Measurements from ENCODE around the gene ZNF33A.
"Not testable (repeated sequence)": the region's sequence is repeated elsewhere in the genome, so short reads cannot be mapped to it uniquely, and the experiment has no call there.

Gene ZNF33A
- 40.7 to 202 (median 103) reads per million in 3 experiments for total RNA-seq

DNA sequence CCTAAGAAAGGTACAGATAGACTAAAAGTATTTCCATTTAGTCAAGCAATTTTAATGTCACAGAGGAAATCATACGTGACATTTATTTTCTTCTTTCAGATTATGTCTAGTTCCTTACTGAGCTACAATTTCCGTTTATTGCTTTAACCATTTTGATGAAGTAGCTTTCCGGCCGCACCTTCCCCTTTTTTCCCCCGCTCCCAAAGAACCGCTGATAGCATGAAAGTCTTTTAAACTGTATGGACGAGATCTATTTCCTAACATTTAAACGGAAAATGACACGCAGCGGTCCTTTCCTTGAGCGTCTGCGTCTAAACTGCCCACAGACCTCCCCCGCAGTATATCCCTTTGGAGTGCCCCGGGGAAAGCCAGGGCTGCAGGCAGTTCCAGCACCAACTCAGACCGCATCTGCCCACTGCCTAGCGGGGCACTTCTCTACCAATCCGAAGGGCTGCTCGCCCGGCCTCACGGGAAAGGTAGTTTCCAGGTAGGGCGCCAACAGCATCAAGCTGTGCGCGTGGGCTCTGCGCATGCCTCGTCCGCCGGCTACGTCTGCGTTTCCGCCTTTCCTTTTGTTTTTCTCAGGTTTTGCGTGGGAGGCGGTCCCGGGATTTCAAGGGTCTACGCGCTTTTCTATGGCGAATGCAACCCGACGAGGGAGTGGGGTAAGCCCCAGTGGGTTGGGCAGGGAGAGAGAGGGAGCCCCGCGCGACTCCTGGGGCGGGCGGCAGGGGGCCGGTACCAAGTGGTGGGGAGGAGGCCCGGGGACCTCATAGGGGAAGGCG, at the start of gene ZNF33A:
TSS of gene ZNF33A (plus strand) at position 557 of the 785 bp plus-strand sequence. CDS start 1,667 bp downstream, outside the sequence.
- peak; percentile 93 for DNase-seq

DNA sequence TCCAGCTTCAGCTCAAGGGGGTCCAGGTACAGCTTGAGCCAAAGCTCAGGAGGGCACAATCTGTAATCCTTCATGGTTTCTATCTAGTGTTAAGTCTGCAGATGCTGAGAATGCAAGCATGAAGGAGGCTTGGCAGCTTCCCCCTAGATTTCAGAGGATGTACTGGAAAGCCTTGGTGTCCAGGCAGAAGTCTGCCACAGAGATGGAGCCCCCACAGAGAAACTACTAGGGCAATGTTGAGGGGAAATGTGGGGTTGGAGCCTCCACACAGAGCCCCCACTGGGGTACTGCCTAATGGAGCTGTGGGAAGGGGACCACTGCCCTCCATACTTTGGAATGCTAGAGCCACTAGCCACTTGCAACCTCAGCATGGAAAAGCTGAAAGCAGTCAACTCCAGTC, 45.5 kb upstream of the ZNF33A start:
- DNase-seq, result no peak

DNA sequence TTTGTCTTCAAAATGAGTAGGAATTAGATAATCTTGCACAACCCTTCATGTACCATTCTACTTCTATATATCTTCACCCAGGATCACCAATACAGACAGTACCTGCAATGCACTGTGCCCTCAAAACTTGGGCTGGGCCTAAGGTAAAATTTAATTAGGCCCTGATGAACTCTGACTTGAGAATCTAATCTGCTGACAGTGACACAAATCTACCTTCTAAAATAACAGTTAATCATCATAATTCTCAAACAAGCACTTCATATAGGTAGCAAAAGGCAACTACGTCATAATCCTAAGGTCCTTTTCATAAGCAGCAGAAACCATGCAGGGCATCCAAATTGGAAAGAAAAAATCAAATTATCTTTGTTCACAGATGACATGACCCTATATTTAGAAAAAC, 38.1 kb upstream of the ZNF33A start:
- DNase-seq, result no peak

DNA sequence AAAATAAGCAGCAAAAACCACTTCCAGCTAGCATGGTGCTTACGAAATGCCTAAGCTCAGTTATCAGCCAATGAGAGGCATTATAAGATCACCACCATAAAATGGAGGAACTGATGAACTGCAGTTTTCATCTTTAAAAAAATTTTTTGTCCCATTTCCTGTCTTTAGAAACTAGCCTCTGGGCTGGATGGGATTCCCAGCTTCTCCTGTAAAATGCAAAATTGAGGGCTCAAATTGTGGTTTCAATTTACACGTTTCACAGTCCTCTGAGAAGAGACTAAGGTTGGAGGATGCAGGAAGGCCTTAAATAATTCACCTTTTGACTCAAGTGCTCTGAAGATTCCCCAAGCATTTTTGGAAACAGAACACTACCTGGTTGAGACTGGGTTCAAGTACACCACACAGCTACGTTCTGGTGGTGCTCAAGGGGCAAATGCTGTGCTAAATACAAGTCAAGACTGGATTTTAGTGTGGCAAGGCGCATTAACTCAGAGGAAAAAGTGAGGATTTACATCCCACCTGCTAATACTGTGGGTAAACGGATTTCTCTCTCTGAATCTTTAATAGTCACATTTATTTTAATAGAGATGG, 35.0 kb upstream of the ZNF33A start:
- peak; percentile 28 for DNase-seq

DNA sequence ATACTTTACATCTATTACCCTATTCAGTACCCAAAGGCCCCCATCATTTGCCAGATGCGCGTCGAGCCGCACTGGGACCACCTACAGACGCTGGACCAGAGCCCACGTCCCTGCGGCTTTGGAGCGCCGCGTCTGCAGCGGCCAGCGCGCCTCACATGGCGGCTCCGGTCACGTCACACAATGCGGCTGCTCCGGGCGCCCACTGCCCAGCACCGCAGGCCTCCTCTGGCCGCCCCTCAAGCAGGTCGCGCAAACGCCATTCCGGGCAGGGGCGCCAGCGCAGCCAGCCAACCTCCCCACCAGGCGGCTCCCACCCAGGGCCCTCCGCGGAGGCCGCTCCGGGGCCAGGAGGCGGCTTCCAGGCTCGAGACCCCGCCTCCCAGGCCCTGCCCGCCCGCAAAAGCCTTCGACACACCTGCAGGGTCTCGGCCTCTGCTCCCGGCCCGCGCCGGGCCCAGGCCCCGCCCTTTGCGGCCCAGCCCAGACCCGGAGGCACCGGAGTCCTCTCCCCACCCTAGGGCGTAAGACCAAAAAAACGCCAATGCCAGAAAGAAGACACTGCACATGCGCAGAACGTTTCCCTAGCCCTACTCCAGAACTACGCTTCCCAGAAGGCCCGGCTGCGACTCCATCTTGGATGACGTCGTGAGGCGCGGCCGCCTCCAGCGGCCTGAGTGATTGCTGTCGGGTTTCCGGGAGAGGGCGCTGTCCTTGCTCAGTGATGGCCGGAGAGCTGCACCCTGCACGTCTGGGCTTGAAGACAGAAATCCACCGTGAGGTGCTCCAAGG, 34.2 kb upstream of the ZNF33A start, which contains the start of gene ZNF25:
TSS of gene ZNF25 (minus strand) at position 557 of the 789 bp plus-strand sequence. CDS start 4,925 bp downstream, outside the sequence.
- DNase-seq, result peak; percentile 97

DNA sequence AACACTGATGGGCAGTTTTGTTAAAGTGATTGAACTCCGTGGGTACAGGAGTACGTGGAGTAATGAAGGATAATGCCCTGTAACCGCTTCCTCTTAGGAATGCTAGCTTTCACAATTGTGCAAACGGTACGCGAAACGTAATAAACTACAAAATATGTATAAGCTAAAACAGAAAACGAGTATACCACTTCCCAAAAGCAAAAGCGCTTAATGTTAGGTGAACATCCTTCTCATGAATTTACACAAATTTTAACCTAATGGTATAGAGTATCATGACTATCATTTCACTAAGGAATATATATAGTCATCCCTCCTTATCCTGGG, 33.6 kb upstream of the ZNF33A start:
- DNase-seq, result no peak

DNA sequence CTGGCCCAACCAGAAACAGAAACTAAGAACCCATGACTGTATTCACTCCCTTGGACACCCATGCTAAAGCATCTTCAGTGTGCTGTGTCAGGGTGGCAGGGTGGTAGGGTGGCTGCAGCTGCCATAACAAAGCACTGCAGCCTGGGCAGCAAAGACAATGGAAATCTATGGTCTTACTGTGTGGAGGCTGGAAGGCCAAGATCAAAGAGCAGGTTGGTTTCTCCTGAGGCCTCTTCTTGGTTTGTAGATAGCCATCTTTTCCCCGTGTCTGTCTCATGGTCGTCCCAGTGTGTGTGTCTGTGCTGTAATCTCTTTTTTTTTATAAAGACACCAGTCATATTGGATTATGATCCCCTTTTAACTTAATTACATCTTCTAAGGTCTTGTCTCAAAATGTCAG, 18.8 kb upstream of the ZNF33A start:
- DNase-seq, result no peak

DNA sequence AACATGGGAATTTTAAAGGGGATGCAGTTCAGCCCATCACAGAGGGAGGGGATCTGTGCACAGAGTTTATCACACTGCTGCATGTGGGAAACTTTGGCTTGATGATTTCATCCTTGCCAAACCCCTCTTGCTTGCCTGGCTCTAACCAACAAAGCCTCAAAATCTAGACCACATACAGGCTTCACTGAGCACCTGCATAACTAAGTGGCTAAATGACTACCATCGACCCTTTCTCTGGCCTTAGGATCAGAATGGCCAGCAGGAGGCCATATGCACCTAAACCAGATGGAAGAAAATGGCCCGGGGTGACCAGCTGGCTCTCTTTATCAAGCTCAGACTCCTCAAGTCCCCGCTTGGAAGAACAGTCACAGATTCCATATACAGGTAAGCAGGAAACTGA, 18.4 kb upstream of the ZNF33A start:
- DNase-seq, result no peak

DNA sequence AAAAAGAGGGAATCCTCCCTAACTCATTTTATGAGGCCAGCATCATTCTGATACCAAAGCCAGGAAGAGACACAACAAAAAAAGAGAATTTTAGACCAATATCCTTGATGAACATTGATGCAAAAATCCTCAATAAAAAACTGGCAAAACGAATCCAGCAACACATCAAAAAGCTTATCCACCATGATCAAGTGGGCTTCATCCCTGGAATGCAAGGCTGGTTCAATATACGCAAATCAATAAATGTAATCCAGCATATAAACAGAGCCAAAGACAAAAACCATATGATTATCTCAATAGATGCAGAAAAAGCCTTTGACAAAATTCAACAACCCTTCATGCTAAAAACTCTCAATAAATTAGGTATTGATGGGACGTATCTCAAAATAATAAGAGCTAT, 11.6 kb upstream of the ZNF33A start:
- not testable (repeated sequence) for DNase-seq

DNA sequence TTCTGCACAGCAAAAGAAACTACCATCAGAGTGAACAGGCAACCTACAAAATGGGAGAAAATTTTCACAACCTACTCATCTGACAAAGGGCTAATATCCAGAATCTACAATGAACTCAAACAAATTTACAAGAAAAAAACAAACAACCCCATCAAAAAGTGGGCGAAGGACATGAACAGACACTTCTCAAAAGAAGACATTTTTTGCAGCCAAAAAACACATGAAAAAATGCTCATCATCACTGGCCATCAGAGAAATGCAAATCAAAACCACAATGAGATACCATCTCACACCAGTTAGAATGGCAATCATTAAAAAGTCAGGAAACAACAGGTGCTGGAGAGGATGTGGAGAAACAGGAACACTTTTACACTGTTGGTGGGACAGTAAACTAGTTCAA, 10.0 kb upstream of the ZNF33A start:
- not testable (repeated sequence) for DNase-seq

DNA sequence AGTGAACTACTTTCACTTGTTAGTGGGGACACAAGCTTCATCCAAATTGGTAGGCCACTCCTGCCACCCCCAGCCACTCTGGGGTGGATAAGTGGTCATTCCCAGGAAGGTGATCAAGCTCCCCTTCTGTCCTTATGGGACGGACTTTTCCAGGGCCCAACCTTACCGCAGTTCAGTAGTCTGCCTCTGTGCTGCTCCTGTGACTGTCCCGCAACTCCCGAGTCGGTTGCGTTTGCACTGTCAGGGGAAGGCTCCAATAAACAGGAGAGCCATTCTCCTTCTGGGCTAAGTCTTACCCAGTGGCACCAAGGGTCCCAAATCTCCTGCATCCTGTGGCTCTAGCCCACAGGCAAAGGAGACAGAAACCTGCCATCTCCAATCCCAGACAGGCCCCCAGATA, 7.4 kb upstream of the ZNF33A start:
- DNase-seq, result no peak

DNA sequence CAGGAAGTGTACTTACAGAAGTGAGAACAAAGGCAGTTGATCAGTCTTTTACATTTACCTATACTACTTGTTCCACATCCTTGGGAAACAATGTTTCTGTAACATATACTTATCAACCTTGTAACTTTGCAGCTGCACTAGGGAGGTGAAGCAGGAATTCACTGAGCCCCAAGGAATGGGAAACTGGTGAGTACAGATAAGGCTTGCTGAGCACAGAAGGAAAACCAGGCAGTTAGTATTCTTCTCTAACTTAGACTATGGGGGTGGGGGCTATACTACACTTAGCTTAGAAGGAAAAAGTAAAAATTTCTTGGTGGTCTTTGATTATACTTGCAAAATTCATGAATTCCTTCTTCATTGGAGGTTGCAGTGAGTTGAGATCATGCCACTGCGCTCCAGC, 6.9 kb upstream of the ZNF33A start:
- no peak for DNase-seq

DNA sequence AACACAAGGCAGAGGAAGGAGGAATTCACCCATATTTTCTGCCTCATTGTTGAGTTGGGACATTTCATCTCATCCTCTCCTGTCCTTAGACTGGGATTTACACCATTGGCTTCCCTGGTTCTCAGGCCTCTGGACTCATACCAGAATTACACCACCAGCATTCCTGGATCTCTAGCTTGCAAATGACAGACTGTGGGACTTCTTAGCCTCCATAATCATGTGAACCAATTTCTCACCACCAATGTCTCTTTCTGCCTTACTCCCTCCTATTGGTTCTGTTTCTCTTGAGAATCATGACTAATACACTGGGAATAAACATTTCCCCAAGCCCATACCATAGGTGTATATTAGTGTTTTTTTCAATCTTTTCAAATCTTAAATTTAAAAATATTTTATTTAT, 2.9 kb upstream of the ZNF33A start:
- no peak for DNase-seq

DNA sequence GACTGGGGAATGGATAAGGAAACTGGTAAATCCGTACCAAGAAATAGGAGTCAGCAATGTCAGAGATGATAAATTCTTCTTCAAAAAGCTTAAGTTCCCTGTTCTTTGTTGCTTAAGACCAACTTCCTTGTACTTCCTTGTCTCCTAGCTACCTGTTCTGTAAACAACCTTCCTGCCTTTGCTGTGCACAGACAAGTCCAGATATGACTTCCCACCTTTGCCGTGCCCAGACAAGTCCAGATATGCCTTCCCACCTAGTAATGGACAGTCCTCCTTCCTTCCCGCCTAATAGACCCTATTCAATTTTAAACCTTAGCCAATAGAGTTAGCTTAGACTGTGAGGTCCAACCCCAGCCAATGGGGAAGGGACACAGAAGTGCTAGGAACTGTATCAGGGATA, 2.5 kb upstream of the ZNF33A start:
- no peak for DNase-seq

DNA sequence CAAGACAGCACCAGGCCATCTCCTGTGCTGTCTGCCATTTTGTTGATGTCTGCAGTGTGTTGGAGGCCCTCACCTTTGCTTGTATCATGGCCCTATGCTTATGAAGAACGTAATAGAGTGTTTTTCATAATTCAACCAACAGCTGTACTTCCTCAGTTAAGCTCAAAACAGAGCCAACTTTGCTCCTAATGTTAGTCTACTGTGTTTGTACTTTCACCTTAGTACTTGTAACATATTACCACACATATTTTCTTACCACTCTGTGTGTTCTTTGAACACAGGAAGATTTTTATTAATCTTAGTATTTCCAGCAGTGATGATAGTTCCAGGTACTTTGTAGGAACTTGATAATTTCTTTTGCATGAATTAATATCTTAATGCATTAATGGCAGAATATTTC, 5.9 kb downstream of the ZNF33A start:
- no peak for DNase-seq

DNA sequence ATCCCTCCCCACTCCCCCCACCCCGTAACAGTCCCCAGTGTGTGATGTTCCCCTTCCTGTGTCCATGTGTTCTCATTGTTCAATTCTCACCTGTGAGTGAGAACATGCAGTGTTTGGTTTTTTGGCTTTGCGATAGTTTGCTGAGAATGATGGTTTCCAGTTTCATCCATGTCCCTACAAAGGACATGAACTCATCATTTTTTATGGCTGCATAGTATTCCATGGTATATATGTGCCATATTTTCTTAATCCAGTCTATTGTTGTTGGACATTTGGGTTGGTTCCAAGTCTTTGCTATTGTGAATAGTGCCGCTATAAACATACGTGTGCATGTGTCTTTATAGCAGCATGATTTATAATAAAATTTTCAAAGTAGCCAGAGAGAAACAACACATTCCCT, 8.6 kb downstream of the ZNF33A start:
- not testable (repeated sequence) for DNase-seq

DNA sequence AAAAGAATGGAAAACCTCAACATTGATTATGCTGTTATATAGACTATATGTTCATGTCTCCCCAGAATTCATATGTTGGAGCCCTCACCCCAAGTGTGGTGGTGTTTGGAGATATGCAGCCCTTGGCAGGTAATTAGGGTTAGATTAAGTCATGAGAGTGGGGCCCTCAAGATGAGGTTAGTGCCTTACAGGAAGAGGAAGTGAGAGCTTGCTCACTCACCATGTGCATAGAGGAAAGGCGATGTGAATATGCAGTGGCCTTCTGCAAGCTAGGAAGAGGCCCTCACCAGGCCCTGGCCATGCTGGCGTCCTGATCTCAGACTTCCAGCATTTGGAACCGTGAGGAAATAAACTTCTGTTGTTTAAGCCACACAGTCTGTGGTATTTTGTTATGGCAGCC, 14.8 kb downstream of the ZNF33A start:
- DNase-seq, result no peak

DNA sequence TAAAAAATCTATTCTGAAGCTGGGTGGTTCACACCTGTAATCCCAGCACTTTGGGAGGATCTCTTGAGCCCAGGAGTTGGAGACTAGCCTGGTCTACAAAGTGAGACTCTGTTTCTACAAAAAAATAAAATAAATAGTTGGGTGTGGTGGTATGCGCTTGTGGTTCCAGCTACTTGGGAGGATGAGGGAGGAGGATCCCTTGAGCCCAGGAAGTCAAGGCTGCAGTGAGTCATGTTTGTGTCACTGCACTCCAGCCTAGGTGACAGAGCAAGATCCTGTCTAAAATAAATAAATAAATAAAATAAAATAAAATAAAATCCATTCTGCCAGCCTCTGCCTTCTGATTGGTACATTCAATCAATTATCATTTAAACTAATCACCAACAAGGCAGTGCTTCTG, 17.5 kb downstream of the ZNF33A start:
- no peak for DNase-seq

DNA sequence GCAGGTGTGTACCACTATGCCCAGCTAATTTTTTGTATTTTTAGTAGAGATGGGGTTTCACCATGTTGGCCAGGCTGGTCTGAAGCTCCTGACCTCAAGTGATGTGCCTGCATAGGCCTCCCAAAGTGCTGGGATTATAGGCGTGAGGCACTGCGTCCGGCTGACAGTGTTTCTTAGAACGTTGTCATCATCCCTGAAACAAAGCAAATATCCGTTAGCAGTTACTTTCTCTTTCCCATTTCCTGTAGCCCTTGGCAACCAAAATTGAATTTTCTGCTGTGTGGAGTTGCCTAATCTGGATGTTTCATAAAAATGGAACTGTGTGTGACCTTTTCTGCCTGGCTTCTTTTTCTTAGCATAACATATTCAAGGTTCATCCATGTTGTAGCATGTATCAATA, 22.4 kb downstream of the ZNF33A start:
- no peak for DNase-seq

DNA sequence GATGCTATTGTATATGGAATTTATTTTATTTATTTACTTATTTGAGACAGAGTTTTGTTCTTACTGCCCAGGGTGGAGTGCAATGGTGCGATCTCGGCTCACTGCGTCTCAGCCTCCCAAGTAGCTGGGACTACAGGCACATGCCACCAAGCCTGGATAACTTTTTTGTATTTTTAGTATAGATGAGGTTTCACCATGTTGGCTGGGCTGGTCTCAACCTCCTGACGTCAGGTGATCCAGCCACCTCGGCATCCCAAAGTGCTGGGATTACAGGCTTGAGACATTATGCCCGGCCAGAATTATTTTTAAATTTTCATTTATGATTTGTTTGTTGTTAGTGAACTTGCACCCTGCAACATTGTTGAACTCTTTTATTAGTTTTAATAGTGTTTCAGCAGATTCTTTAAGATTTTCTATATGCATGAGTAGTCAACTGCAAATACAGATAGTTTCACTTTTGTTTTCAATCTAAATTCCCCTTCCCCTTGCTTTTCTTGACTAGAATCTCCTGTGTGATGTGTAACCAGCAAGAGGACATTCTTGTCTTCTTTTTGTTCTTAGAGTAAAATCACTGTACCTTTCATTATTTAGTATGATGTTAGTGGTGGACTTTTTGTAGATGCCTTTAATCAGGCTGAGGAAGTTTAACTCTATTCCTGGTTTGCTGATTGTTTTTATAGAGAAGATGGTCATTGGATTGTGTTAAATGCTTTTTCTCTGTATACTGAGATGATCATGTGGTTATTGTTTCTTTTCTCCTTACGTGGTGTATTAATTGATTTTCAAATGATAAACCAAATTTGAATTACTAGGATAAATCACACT, 27.8 kb downstream of the ZNF33A start:
- peak; percentile 25 for DNase-seq

DNA sequence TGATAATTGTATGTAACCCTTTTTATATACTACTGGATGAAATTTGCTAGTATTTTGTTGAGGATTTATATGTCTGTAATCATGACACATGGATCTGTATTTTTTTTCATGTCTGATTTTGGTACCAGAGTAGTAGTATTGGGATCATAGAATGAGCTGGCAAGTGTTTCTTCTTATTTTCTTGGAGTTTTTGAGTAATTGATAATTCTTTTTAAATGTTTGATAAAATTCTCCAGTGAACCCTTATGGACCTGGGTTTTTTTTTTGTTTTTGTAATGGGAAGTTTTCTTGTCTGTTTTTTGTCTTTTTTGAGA, 28.4 kb downstream of the ZNF33A start:
- DNase-seq, result no peak

DNA sequence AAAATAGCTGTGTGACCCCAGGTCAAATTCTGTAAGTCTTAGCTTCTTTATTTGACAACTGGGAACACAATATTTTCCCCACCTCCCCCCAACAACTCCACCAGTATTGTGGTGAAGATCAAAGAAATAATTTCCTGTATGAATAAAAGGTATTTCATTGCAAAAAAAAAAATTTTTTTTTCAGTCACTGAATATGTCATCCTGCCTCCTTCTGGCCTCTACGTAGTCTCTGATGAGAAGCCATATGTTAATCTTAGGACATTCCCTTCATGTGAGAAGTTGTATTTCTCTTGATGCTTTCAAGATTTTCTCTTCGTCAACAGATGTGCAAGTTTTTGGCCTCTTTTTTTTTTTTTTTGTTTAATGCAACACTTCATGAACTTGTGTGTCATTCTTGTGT, 33.0 kb downstream of the ZNF33A start:
- DNase-seq, result no peak

DNA sequence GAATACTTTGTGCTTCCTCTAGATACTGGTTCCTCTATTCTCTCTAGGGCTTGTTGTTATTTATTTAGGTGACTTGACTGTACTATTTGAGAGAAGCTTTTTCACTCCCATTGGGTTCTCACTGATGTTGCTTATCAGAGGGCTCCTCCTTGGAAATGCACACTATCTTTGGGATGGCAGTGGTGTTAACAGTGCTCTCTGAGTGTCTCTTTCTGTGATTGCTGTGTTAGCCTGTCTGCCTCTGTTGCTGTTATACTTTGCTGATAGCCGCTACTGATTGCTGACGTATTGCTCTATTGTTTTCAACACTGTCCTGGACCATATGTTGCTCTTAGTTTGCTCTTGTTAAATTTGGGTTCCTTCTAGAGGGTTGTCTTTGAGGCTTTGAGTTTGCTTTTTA, 34.7 kb downstream of the ZNF33A start:
- no peak for DNase-seq

Measured in central memory CD4-positive, alpha-beta T cell (primary cell).